ACC112 (cell line): ENCODE results near the gene BAAT.
"Not testable (repeated sequence)": the region's sequence is repeated elsewhere in the genome, so short reads cannot be mapped to it uniquely, and the experiment has no call there.

Experiments used
- H2AFZ ChIP-seq: fragments of 200-600 bp; sonication (generic); one replicate; pipeline ENCODE4 v1.6.0; 2017; ENCODE audit warnings: antibody characterized with exemption, low read length; ENCODE audit not compliant: unreplicated experiment
- H3K27ac ChIP-seq: fragments of 200-600 bp; sonication (generic); 2 replicates; pipeline ENCODE4 v1.5.1; 2014; ENCODE audit warnings: low read depth, mild to moderate bottlenecking, antibody characterized with exemption, low read length, moderate library complexity
- H3K27me3 ChIP-seq: fragments of 200-600 bp; sonication (generic); 2 replicates; pipeline ENCODE4 v1.6.1; 2014; ENCODE audit warnings: mild to moderate bottlenecking, antibody characterized with exemption, low read length, moderate library complexity, mixed read lengths; ENCODE audit not compliant: insufficient read depth
- H3K36me3 ChIP-seq: fragments of 200-600 bp; sonication (generic); 2 replicates; pipeline ENCODE4 v1.6.1; 2016; ENCODE audit warnings: mild to moderate bottlenecking, antibody characterized with exemption, low read length, moderate library complexity, mixed read lengths; ENCODE audit not compliant: insufficient read depth
- H3K4me1 ChIP-seq: fragments of 200-600 bp; sonication (generic); one replicate; pipeline ENCODE4 v1.6.1; 2016; ENCODE audit warnings: low read length, mixed read lengths; ENCODE audit not compliant: insufficient read depth, unreplicated experiment, control insufficient read depth
- H3K4me3 ChIP-seq: fragments of 200-600 bp; sonication (generic); 2 replicates; pipeline ENCODE4 v1.5.1; 2014; ENCODE audit warnings: mild to moderate bottlenecking, low read depth, low read length
- H3K79me2 ChIP-seq: fragments of 200-600 bp; sonication (generic); one replicate; pipeline ENCODE4 v1.6.0; 2016; ENCODE audit warnings: low read length; ENCODE audit not compliant: control insufficient read depth, unreplicated experiment, insufficient read depth

BAAT gene

DNA sequence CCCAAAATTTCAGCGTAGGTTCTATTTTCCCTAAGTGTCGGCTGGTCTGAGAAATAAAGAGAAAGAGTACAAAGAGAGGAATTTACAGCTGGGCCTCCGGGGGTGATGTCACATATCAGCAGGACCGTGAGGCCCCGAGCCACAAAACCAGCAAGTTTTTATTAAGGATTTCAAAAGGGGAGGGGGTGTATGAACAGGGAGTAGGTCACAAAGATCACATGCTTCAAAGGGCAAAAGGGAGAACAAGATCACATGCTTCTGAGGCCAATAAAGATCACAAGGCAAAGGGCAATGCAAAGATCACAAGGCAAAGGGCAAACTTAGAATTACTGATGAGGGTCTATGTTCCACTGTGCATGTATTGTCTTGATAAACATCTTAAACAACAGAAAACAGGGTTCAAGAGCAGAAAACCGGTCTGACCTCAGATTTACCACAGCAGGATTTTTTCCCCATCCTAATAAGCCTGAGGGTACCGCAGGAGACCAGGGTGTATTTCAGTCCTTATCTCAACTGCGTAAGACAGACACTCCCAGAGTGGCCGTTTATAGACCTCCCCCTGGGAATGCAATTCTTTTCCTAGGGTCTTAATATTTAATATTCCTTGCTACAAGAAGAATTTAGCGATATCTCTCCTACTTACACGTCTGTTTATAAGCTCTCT is at the start of gene BAAT:
BAAT (minus strand) TSS at position 134 of the 664 bp plus-strand sequence. CDS start 13,602 bp downstream, outside the sequence.
- H3K4me3 ChIP-seq, H3K36me3 ChIP-seq, H3K79me2 ChIP-seq, H3K4me1 ChIP-seq, H2AFZ ChIP-seq, H3K27me3 ChIP-seq, H3K27ac ChIP-seq: not testable (repeated sequence)

DNA sequence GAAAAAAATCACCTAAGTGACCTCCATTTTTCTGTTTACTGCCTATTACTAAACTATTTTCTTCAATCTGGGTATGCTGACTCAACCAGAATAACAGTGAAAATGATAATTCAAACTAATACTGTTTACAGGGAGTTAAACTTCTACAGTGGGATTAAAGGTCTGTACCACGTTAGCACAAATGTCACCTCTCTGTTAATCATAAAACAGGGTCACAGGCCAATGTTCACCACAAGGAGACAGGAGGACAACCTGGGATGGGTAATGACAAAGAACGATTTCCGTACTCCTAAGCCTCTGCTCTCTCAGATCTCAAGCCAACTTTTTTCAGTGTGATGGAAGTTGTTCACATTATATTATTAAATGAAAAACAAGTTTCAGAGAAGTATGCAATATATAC is 48.4 kb upstream of the BAAT start:
- Histone ChIP-seq H3K27ac (no peak overlapping the region), H3K4me1 (no peaks in the 10 kb centered on the region), H3K4me3 (no peak overlapping the region), H3K79me2 (no peaks in the 10 kb centered on the region), H2AFZ (no peak overlapping the region), H3K27me3 (peaks cover 93% of the 10 kb centered on the region), H3K36me3 (no peaks in the 10 kb centered on the region)

DNA sequence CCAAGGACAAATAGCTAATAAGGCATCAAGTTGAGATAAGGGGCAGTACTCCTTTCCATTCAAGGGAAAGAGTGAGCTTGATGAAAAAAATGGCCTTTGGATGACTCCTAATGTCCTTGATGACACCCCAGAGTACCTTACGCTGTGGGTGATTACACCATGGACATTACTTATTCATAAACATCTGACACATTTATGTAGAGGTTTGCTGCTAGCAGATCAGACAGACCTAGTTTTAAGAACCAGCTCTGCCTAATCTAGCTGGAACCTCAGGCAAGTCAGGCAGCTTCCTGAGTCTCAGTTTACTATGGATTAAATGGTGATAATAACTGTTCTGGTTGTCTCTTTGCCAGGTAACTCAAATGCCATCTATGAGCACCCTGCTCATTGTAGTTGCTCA is 47.9 kb upstream of the BAAT start:
- peaks cover 93% of the 10 kb centered on the region for H3K27me3 ChIP-seq
- H3K79me2 ChIP-seq, result no peaks in the 10 kb centered on the region
- H3K4me1 ChIP-seq, result no peaks in the 10 kb centered on the region
- no peak overlapping the region for H2AFZ ChIP-seq
- H3K4me3 ChIP-seq, result no peak overlapping the region
- H3K27ac ChIP-seq, result no peak overlapping the region
- H3K36me3 ChIP-seq, result no peaks in the 10 kb centered on the region

DNA sequence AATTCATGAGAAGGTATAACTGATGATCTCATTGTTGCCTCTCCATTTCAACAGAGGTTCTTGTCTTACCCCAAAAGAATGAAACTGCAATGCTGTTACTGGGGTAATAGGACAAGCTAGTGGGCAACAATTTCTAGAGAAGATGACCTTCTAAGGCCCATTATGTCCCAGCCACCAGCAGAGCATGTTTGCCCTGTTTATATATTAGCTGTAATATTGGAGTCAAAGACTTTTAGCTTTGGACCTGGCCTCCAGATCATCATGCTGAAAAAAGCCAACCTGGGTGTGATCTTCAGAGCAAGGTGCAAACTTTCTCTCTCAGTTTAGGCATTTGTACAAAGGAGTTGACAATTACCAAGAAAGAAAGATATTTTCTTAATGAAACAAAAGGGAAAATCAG is 47.4 kb upstream of the BAAT start:
- no peak overlapping the region for H2AFZ ChIP-seq
- H3K36me3 ChIP-seq, result no peaks in the 10 kb centered on the region
- H3K4me3 ChIP-seq, result no peak overlapping the region
- H3K79me2 ChIP-seq, result no peaks in the 10 kb centered on the region
- H3K27ac ChIP-seq, result no peak overlapping the region
- H3K4me1 ChIP-seq, result no peaks in the 10 kb centered on the region
- H3K27me3 ChIP-seq, result peaks cover 93% of the 10 kb centered on the region

DNA sequence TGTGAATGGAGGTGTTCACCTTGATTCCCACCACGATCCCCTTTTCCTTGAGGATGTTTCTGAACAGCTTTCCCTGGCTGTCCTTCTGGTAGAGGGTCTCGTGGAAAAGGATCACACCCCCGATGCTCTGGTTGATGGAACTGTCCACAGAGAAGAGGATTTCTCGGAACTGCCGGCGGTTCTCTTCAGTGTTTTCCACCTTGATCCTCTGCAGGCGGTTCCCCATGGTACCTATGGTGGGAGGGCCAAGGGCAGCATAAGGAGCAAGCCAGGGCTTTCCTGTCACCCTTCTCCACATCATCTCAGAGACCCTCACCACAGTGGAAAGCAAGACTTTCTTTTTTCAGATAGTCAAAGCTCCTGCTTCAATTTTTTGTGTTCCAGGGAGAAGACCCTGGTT is 44.9 kb upstream of the BAAT start:
- H3K4me1 ChIP-seq, result no peaks in the 10 kb centered on the region
- H3K79me2 ChIP-seq, result no peaks in the 10 kb centered on the region
- H3K27ac ChIP-seq, result no peak overlapping the region
- H3K4me3 ChIP-seq, result no peak overlapping the region
- no peak overlapping the region for H2AFZ ChIP-seq
- H3K27me3 ChIP-seq, result peaks cover 90% of the 10 kb centered on the region
- H3K36me3 ChIP-seq, result no peaks in the 10 kb centered on the region

DNA sequence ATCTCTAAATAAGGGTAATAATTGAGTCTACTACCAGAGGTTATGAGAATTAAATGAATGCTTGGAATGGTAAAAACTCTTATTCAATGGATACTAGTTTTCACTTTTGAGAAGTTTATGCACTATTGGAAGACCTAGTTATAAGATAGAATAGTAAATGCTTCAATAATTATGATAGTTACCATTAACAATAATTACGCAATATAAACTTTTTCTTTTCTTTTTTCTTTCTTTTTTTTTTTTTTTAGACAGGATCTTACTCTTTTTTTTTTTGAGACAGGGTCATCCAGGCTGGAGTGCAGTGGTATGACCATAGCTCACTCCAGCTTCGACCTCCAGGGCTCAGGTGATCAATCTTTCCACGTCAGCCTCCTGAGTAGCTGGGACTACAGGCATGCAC is 44.1 kb upstream of the BAAT start:
- Histone ChIP-seq H3K4me3 (no peak overlapping the region), H3K36me3 (no peaks in the 10 kb centered on the region), H3K27ac (no peak overlapping the region), H3K4me1 (no peaks in the 10 kb centered on the region), H3K27me3 (peaks cover 82% of the 10 kb centered on the region), H3K79me2 (no peaks in the 10 kb centered on the region), H2AFZ (no peak overlapping the region)

DNA sequence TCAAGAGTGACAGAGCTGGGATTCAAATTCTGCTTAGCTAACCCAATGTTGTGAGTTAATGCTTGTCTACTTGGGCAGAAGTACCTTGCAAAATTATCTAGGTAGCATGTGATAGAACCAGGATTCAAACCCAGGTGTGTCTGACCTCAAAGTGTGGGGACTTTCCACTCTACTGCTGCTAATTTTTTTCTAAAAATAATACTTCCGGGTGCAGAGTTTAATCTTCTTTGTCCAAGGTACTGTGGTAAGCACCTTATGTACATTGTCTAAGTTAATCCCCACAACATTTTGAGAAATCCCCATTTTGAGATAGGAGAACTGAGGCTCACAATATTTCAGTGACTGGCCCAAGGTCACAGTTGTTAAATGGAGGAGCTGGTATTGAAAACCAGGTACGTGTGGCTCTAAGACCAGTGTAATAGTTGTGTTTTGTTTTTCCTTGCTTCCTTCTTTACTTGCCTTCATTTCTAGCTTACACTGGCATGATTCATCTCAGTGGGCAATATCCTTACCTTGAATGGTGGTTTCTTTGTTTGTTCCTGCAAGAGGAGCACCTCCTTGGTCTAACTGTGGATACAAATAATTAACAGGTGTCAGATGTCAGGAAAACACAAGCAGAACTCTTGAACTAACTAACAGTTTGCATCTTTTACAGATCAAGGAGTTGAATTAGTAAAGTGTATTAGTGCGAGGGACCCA is 43.3 kb upstream of the BAAT start:
- Histone ChIP-seq H3K27ac (no peak overlapping the region), H3K4me1 (no peaks in the 10 kb centered on the region), H3K27me3 (peaks cover 84% of the 10 kb centered on the region), H3K4me3 (no peak overlapping the region), H3K79me2 (no peaks in the 10 kb centered on the region), H3K36me3 (no peaks in the 10 kb centered on the region), H2AFZ (no peak overlapping the region)

DNA sequence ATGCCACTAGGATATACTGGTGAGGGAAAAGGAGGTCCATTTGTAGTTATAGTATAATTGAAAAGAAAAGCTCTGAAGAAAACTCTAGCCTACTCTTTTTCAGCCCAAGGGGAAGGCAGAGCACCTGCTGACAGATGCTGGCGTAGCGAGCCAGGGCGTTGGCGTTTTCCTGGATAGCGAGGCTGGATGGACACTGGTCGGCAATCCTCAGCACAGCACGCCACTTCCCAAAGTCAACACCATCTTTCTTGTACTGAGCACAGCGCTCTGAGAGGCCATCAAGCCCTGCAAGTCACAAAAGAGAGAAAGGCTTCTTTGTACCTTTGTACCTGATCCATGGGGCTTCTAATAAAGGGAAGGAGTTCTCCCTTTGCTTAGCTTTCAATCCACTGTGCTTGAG is 42.6 kb upstream of the BAAT start:
- peaks cover 80% of the 10 kb centered on the region for H3K27me3 ChIP-seq
- H3K27ac ChIP-seq, result no peak overlapping the region
- no peaks in the 10 kb centered on the region for H3K79me2 ChIP-seq
- no peaks in the 10 kb centered on the region for H3K4me1 ChIP-seq
- no peak overlapping the region for H2AFZ ChIP-seq
- H3K36me3 ChIP-seq, result no peaks in the 10 kb centered on the region
- no peak overlapping the region for H3K4me3 ChIP-seq

DNA sequence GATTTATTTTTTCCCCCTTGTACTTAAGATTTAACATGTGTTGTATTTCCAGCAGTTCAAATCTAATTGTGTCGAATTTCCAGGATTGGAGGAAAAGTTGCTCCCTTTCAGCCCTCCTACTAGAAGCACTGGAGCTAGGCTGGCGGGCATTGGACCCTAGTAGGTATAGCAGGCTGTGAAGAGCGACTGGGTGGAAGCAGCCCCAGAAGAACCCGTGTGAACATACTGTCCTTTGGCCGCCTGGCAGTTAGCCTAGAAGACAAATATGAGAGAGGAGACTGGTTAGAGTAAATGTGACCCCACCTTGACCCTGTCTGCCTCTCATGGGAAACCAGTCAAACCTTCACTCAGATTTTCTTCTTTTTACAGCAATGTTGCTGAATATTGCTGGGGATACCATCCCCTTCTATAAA is 36.9 kb upstream of the BAAT start:
- Histone ChIP-seq H3K36me3 (no peaks in the 10 kb centered on the region), H3K27ac (no peak overlapping the region), H2AFZ (no peak overlapping the region), H3K27me3 (peaks cover 29% of the 10 kb centered on the region), H3K79me2 (no peaks in the 10 kb centered on the region), H3K4me3 (no peak overlapping the region), H3K4me1 (peaks cover 10% of the 10 kb centered on the region)

DNA sequence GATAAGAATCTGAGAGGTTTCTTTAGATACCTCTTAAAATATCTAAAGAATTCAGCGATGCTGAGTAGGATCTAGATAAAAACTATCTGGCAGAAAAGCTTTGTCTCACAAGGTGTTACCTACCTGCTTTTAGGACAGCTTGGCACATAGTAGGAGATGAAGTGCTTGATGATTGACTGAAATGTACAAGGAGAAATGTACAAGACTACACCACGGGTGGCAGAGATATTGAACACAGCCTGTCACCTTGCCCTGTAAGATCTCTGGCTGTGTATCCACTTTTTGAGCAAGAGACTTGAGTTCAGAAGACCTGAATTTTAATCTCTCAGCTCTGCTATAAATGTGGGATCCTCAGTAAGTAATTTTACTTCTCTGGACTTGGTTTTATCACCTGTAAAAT is 35.1 kb upstream of the BAAT start:
- Histone ChIP-seq H3K79me2 (no peaks in the 10 kb centered on the region), H3K4me1 (peaks cover 10% of the 10 kb centered on the region)

More for the DNA sequence above, 35.1 kb upstream of the BAAT start:
- no peak overlapping the region for H3K4me3 ChIP-seq
- H3K36me3 ChIP-seq, result no peaks in the 10 kb centered on the region
- no peak overlapping the region for H3K27ac ChIP-seq
- no peak overlapping the region for H2AFZ ChIP-seq
- H3K27me3 ChIP-seq, result peaks cover 14% of the 10 kb centered on the region; the same call in 1 of the 2 replicates
